HuH-7.5 (cell line): ENCODE measurements around the gene TFAM.

Experiments
- DNase-seq: peaks from one replicate; pipeline ENCODE4 v3.0.0; 2011; ENCODE audit warnings: low spot score

TFAM gene

DNA sequence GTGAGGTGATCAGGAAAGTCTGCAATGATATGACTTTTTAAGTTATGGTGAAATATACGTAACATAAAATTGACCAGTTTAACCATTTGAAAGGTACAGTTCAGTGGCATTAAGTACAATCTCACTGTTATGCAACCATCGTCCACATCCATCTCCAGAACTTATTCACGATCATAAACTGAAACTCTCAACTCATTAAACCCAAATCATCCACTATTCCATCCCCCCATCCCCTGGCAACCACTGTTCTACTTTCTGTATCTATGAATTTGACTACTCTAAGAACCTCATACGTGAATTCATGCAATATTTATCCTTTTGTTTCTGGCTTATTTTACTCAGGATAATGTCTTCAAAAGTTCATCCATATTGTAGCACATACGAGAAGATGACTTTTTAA lies 48.4 kb downstream of the TFAM start:
- DNase-seq, result no peak

DNA sequence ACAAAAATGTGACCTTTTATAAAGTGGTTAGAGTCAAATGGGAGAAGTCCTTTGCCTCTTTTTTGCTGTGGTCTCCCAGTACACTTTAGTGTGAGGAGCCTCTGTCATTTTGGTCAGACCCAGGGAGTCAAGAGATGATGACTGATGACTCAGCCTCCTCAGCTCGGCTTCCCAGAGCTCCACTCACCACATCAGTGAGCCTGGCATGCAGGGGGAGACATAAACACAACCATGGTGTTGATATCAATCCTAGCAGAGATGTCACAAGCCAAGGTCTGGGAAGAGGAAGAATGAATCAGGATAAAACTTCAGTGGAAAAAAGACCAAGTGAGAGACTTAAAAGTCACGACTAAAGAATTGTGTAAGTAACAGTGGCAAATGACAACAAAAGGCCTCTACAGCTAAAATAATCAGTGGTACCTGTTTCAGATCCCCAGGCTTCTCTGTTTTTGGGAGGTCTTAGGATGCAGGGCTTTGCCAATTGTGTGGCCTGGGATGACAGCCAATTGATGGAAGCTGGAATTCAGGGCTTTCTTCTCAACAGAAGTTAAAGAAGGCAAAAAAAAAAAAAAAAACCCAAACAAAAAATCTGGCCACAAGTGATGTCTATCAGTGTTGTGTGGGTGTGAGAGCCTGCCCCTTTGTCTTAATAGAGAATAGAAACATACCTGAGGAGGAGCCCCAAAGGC lies 50.2 kb downstream of the TFAM start:
- DNase-seq, result no peak

DNA sequence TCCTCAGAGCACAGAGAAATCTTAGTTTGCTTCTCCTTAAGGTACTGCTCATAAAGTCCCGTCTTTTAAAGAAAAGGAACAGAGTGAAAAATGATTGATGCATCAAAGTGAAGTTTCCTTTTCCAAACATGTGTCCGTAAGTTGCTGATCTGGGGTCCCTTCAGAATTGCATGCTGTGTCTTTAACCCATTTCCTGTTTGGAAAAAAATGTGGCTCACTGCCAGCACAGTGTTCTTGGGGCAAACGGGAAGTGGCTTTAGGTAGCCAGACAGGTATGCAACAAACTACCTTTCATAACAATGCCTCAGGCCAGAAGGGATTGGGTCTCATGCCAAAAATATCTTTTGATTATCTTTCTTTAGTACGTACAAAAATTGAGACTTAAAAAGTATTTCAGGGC lies 50.9 kb downstream of the TFAM start:
- DNase-seq, result no peak

DNA sequence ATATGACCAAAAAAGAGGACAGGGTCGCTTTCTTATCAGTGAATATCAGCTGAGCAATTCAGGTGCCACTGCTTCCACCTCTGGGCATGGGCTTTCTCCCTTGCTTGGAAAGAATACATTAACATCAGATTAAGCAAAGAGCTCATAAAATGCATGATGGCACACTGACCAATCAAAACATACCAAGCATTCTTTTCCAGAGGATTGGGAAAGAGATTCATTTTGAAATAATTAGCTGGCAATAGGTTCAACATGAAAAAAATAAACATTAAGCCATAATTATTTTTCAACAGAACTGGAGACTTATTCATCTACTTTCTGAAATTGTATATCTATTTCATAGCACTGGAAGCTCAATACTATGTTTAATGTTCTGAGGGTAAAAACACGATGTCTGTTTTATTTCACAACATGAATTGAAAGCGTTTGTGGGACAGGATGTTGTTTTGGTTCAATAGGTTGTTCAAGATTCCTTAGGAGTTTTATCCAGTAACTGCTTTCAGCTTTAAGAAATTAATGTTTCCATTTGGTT lies 53.2 kb downstream of the TFAM start:
- DNase-seq, result no peak

DNA sequence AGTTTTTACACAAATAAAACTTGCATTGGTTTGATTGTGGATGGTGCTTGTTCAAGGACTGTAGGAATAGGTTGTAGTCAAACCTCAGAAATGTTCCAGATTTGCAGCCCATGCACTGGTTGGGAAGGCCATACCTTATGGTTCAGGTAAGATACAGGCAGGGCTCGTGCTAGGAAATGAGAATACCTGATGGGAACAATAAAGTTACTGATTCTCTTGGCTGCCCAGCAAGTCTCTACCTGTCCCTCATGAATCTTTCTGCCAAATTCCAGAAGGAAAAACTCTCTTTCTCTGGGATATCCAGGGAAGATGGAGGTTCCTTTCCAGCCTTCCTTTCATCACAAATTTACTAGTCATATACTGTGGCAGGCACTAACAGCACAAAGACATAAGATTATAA lies 53.8 kb downstream of the TFAM start:
- DNase-seq, result no peak

DNA sequence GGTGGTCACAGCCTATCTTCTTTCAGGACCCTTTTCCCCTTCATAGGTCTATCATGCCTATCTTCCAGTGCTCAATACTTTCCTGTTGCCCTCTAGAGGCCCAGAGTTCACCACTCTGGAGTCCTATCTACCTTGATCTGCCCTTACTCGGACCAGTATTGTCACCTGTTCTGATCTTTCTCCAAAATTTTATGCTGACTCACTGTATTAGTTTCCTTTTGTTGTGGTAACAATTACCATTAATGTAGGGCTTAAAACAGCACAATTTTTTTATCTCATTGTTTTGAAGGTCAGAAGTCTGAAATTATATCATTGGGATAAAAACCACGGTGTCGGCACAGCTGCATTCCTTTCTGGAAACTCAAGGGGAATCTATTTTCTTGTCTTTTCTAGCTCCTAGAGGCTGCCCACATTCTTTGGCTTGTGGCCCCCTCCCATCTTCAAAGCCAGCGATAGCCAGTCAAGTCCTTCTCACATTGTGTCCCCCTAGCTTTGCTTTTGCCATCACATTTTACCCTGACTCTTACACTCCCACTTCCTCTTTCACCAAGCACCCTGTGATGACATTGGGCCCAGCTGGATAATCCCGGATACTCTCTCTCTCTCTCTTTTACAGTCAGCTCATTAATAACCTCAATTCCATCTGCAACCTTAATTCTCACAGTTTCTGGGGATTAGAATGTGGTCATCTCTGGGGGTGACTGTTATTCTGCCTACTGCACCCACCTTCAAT lies 54.6 kb downstream of the TFAM start:
- DNase-seq, result no peak

DNA sequence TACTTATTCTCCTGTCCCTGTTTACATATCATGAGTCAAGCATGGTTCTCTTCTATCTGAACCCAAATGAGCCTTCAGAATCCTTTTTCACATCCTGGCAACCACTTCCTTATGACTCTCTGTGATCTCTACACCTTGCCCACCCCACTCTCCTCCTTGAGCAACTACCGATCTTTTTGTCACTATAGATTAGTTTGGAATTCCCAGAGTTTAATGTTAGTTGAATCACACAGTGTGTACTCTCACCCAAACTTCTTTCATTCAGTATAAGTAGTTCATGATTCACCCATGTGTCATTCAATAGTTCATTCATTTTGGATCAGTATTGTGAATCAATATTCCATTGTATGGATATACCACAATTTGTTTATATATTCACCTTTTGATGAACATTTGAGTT lies 55.3 kb downstream of the TFAM start:
- DNase-seq, result no peak

DNA sequence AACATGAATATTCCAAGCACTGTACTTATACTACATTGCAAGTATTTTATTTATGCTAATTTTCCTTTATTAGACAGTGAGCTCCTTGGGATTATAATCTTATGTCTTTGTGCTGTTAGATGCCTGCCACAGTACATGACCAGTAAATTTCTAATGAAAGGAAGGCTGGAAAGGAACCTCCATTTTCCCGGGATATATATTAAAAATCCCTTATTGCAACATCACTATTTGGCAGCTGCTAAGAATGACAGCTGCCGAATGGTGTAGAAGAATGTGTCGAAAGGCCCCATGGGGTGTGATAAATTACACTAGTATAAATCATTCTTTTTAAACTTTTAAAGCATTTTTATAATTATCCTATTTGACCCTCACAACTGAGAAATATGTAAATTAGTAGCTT lies 59.1 kb downstream of the TFAM start:
- DNase-seq, result no peak

DNA sequence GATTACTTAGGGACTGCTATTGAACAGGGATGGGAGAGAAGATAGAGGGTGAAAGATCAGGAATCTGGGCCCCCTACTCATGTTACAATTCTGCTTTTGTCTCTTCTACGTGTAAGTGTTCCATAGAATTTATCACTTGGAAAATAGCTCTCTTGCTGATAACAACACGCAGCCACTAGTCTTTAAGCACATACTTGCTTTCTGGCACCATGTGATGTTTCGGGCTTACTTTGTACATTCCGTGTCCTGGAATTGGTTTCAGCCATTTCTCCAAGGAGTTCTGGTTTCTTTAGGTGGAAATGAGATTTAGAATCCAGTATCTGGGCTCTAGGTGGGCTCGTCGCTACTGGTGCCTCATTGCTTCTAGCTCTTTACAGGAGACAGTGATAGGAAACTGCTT lies 59.7 kb downstream of the TFAM start:
- no peak for DNase-seq

DNA sequence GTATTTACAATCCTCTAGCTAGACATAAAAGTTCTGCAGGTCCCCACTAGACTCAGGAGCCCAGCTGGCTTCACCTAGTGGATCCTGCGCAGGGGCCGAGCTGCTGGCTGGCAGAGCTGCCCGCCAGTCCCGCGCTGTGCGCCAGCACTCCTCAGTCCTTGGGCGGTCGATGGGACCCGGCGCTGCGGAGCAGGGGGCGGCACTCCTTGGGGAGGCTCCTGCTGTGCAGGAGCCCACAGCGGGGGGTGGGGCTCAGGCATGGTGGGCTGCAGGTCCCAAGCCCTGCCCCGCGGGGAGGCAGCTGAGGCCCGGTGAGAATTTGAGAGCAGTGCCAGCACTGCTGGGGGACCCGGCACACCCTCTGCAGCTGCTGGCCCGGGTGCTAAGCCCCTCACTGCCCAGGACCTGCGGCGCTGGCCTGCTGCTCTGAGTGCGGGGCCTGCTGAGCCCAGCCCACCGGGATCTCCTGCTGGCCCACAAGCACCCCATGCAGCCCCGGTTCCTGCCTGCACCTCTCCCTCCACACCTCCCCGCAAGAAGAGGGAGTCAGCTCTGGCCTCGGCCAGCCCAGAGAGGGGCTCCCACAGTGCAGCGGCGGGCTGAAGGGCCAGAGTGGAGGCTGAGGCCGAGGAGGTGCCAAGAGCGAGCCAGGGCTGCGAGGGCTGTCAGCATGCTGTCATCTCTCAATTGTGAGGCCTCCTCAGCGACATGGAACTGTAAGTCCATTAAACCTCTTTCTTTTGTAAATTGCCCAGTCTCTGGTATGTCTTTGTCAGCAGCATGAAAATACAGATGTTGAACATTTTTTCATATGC lies 63.1 kb downstream of the TFAM start:
- no peak for DNase-seq
